T-helper 1 cell treated with Interleukin-12 subunit alpha and Interleukin-12 subunit beta and Interleukin-4 antibody, amounts not matched to agents 30 μg/mL and 1 μg/mL, for 36 hours (primary cell): ENCODE measurements around the gene FXR1.
A peak's percentile ranks its signal among the peaks of the same experiment; 100 is the strongest.
"Not testable (repeated sequence)": the region's sequence is repeated elsewhere in the genome, so short reads cannot be mapped to it uniquely, and the experiment has no call there.

Experiments
- H3K27ac Mint-ChIP-seq: one replicate; pipeline ENCODE4 v1.8.0; 2021; ENCODE audit warnings: mild to moderate bottlenecking, mixed read lengths
- H3K27me3 Mint-ChIP-seq: one replicate; pipeline ENCODE4 v1.8.0; 2021; ENCODE audit warnings: low read depth, mixed read lengths
- H3K36me3 Mint-ChIP-seq: one replicate; pipeline ENCODE4 v1.8.0; 2021; ENCODE audit warnings: low read depth, mixed read lengths
- H3K4me1 Mint-ChIP-seq: one replicate; pipeline ENCODE4 v1.8.0; 2021; ENCODE audit warnings: low read depth, mixed read lengths
- H3K4me3 Mint-ChIP-seq: one replicate; pipeline ENCODE4 v1.8.0; 2021; ENCODE audit warnings: mild to moderate bottlenecking, moderate library complexity, mixed read lengths
- H3K9me3 Mint-ChIP-seq: one replicate; pipeline ENCODE4 v1.8.0; 2021; ENCODE audit warnings: mixed read lengths

The FXR1 gene

GRCh38 chr3:180912304-180913296 is at the start of gene FXR1:
TSS of gene FXR1 (plus strand) at chr3:180912670. CDS start at chr3:180912686, 16 bp downstream.
- Mint-ChIP-seq H3K4me1 (peaks cover 27% of the 10 kb centered on the region), H3K4me3 (peak within 1 kb of the TSS; percentile 96), H3K27me3 (no peaks in the 10 kb centered on the region), H3K36me3 (peaks cover 12% of the 10 kb centered on the region), H3K27ac (peak within 1 kb of the TSS; percentile 93), H3K9me3 (no peaks in the 10 kb centered on the region)

DNA sequence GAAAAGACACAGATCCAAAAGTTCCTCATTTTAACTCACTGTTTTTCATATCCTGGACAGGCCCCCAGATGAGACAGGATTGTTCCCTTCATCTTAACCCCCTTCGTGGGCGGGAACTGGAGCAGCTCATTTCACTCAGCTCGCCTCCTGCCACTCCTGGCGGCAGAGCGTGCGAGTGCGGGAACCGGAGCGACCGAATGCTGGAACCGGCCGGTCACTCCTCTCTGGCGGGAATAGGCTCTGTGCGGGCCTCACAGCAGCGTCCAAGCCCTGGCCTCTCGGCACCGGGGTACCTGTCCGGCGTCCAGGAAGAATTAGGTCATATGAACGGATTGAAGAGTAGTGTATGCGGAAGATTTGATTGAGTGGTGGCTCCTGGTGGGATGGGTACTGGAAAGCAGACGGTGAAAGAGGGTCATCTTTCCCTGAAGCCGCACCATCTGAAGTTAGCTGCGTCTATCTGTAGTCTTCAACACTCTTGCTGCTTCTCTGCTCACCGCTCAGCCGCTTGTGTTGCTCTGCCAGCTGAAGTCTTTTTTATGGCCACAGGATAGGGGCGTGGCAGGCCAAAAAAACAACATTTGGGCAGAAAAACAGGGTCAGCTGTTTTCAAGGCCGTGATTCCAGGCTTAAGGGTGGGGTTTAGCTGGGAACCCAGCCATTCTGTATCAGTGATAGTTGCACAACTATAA is 42.3 kb upstream of the FXR1 start:
- Mint-ChIP-seq H3K27ac (no peak overlapping the region), H3K27me3 (peaks cover 27% of the 10 kb centered on the region), H3K9me3 (no peaks in the 10 kb centered on the region), H3K4me3 (no peak overlapping the region), H3K36me3 (no peaks in the 10 kb centered on the region), H3K4me1 (peaks cover 2% of the 10 kb centered on the region)

DNA sequence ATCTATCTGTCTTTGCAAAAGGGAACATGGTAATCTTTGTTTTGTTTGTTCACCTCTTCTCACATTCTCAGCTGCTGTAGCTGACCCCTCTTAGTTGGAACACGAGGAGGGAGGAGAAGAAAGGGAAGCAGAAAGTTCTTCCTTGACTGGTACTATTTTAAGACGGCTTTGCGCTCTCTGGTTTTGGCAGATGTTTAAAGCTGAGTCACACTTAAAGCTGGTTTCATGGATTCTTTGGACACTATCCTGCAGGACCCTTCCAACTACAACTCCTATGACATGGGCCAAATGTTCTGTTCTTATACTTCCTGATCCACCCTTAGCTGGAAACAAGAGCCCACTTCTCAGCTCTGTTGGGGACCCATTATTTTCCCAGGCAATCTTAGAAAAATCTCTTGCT is 40.6 kb upstream of the FXR1 start:
- H3K4me1 Mint-ChIP-seq, result peaks cover 2% of the 10 kb centered on the region
- H3K4me3 Mint-ChIP-seq, result no peak overlapping the region
- H3K27ac Mint-ChIP-seq, result no peak overlapping the region
- no peaks in the 10 kb centered on the region for H3K36me3 Mint-ChIP-seq
- peaks cover 27% of the 10 kb centered on the region for H3K27me3 Mint-ChIP-seq
- no peaks in the 10 kb centered on the region for H3K9me3 Mint-ChIP-seq

DNA sequence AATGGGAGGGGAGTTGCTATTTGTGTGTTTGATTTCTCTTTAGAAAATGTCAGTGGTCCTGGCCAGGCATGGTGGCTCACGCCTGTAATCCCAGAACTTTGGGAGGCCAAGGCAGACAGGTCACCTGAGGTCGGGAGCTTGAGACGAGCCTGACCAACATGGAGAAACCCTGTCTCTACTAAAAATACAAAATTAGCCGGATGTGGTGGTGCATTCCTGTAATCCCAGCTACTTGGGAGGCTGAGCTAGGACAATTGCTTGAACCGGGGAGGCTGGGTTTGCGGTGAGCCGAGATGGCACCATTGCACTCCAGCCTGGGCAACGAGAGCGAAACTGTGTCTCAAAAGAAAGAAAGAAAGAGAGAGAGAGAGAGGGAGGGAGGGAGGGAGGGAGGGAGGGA is 40.0 kb upstream of the FXR1 start:
- not testable (repeated sequence) for H3K9me3 Mint-ChIP-seq, H3K4me1 Mint-ChIP-seq, H3K27ac Mint-ChIP-seq, H3K36me3 Mint-ChIP-seq, H3K4me3 Mint-ChIP-seq
- H3K27me3 Mint-ChIP-seq, result peaks cover 27% of the 10 kb centered on the region

DNA sequence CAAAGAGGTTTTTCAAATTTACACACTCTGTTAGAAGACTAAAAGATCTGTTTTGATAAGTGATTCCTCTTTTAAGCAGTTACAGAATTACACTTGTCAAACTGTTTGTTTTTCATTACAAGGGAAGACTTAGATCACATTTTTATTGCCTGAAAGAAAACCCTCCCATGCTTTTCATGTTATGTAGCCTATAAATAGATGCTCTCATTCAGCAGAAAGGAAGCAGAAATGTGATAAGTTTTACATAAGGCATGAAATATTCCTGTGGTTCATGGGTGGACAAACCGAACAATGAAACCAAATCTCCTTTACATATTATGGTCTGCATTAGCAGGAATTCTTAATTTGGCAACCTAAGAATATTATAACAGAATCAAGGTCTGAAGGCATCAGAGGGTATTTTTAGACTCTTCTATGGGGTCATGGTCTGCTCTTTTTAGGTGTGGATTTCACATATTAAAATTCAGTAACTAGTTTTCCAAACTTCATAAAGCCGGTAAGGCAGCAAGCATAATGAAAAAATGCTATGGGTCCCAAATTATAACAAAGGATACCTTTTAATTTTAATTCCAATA is 37.3 kb upstream of the FXR1 start:
- no peaks in the 10 kb centered on the region for H3K9me3 Mint-ChIP-seq
- no peaks in the 10 kb centered on the region for H3K36me3 Mint-ChIP-seq
- peaks cover 16% of the 10 kb centered on the region for H3K27me3 Mint-ChIP-seq
- H3K4me1 Mint-ChIP-seq, result no peaks in the 10 kb centered on the region
- no peak overlapping the region for H3K27ac Mint-ChIP-seq
- H3K4me3 Mint-ChIP-seq, result no peak overlapping the region

DNA sequence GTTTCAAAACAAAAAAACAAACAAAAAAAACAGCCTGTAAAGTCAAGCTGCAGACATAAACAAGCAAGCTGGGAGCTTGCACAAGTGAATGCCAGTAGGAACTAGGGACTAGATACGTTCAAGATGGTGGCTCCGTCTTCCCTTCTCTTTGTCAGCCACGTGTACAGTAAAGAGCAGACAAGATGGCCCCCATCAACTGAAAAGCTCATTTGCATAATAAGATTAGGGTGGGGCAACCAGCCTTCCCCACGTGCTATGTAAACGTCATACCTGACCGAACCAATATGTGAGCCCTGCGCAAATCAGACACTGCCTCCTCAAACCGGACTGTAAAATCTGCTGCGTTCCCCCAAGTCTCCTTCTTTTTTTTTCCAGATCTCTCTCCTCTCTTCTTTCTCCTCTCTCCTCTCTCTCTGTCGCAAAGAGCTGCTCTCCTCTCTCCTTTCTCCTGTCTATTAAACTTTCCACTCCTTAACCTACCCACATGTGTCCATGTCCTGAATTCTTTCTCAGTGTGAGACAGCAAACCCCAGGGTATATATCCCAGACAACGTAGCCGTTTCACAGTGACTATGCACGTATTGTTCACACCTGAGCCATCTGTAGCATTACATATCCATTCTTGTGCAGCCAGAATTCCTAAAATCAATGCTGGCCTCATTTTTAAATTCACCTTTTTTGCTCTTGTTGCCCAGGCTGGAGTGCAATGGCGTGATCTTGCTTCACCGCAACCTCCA is 31.2 kb upstream of the FXR1 start:
- no peak overlapping the region for H3K27ac Mint-ChIP-seq

DNA sequence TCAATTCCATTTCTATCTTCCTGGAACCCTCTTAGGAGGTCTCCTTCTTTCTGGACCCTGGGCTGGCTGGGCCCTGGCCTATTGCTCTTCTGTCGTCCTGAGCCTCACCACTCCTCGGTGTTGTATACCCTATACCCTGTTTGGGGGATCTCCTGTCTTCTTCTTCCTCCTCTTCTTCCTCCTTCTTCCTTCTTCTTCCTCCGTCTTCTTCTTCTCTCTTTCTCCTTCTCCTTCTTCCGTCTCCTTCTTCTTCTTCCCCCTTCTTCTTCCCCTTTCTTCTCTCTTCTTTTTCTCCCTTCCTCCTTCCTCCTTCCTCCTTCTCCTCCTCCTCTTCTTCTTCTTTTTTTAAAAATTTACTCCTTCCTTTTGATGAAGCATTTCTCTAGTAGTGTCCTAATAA is 30.4 kb upstream of the FXR1 start:
- Mint-ChIP-seq H3K36me3 (no peaks in the 10 kb centered on the region), H3K27me3 (no peaks in the 10 kb centered on the region), H3K4me3 (no peak overlapping the region)

More for the DNA sequence above, 31.2 kb upstream of the FXR1 start:
- no peak overlapping the region for H3K4me3 Mint-ChIP-seq
- no peaks in the 10 kb centered on the region for H3K4me1 Mint-ChIP-seq
- H3K27me3 Mint-ChIP-seq, result no peaks in the 10 kb centered on the region
- H3K9me3 Mint-ChIP-seq, result no peaks in the 10 kb centered on the region
- no peaks in the 10 kb centered on the region for H3K36me3 Mint-ChIP-seq

GRCh38 chr3:180888992-180889560 is 23.4 kb upstream of the FXR1 start:
- Mint-ChIP-seq H3K4me1 (no peaks in the 10 kb centered on the region), H3K9me3 (peaks cover 16% of the 10 kb centered on the region), H3K36me3 (peaks cover 6% of the 10 kb centered on the region), H3K27me3 (no peaks in the 10 kb centered on the region), H3K4me3 (no peak overlapping the region), H3K27ac (no peak overlapping the region)

More for the DNA sequence above, 30.4 kb upstream of the FXR1 start:
- Mint-ChIP-seq H3K9me3 (no peaks in the 10 kb centered on the region), H3K4me1 (no peaks in the 10 kb centered on the region), H3K27ac (no peak overlapping the region)

DNA sequence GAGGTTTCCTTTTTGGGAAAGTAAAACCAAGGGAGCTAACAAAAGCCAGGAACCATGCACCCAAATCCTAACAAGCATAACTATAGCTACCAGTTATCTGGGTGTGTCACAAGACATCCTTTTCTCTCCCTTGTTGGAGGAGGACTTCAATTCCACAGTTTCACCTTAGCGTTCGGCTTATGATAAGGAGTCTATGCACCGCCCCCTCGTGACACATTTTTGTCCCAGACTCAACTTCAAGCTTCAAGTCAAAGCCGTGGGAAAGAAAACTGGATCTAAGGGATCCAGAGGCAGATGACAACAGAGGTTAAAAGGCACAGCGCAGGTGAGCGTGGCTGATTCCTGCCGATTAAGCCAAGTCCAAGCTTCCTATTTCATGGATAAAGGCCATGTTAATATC is 13.9 kb upstream of the FXR1 start:
- Mint-ChIP-seq H3K9me3 (no peaks in the 10 kb centered on the region), H3K4me3 (no peak overlapping the region), H3K27me3 (peaks cover 7% of the 10 kb centered on the region), H3K27ac (no peak overlapping the region), H3K36me3 (no peaks in the 10 kb centered on the region), H3K4me1 (no peaks in the 10 kb centered on the region)

DNA sequence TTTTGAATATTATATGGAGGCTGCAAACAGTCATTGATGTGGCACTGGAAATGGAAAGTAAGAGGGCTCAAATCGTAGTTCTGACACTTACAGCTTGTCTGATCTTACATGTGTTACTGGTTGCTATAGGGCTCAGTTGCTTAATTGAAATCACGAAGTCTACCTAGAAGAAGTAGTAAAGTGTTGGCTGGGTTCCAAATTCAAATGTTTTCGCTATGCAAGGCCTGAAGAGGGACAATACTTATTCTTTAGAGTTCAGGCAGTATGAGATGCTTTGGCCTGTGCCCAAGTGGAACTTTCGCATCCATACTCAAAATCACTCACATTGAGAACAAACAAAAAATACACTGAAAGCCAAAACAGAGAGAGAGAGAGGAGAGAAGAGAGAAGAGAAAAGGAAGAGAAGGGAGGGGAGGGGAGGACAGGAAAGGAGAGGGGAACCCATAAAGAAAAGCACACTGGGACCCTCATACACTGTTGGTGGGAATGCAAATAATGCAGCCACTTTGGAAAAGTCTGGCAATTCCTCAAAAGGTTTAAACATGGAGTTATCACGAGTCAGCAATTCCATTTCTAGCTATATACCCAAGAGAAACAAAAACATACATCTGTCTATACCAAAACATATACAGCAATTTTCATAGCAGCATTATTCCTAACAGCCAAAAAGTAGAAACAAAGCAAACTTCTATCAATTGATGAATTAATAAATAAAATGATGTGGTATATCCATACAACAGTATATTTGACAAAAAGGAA is 2.9 kb upstream of the FXR1 start:
- H3K27me3 Mint-ChIP-seq, result no peaks in the 10 kb centered on the region
- H3K27ac Mint-ChIP-seq, result no peak overlapping the region
- H3K9me3 Mint-ChIP-seq, result peaks cover 4% of the 10 kb centered on the region
- H3K4me1 Mint-ChIP-seq, result peaks cover 18% of the 10 kb centered on the region
- no peak overlapping the region for H3K4me3 Mint-ChIP-seq
- H3K36me3 Mint-ChIP-seq, result peaks cover 2% of the 10 kb centered on the region

DNA sequence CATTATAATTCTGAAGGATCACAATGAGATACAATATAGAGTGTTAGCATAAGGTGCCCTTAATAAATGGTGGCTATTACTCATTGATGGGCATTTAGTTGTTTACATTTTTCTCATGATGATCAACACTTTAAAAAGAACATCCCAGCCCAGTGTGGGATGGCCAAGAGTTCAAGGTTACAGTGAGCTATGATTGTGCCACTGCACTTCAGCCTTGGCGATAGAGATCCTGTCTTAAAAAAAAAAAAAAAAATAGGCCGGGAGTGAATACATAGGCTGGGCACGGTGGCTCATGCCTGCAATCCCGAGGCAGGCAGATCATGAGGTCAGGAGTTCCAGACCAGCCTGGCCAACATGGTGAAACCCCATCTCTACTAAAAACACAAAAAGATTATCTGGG is 1.6 kb upstream of the FXR1 start:
- Mint-ChIP-seq H3K27me3 (no peaks in the 10 kb centered on the region), H3K4me3 (peak overlapping the region; percentile 25), H3K4me1 (peaks cover 27% of the 10 kb centered on the region), H3K27ac (no peak overlapping the region), H3K36me3 (peaks cover 10% of the 10 kb centered on the region), H3K9me3 (peaks cover 3% of the 10 kb centered on the region)

- H3K4me1 Mint-ChIP-seq, result peaks cover 27% of the 10 kb centered on the region
- peaks cover 12% of the 10 kb centered on the region for H3K36me3 Mint-ChIP-seq
- peak overlapping the region; percentile 93 for H3K27ac Mint-ChIP-seq
- H3K9me3 Mint-ChIP-seq, result no peaks in the 10 kb centered on the region
- peak overlapping the region; percentile 96 for H3K4me3 Mint-ChIP-seq
- no peaks in the 10 kb centered on the region for H3K27me3 Mint-ChIP-seq
Observed at GRCh38 chr3:180911876-180912303, 580 bp upstream of the FXR1 start.

DNA sequence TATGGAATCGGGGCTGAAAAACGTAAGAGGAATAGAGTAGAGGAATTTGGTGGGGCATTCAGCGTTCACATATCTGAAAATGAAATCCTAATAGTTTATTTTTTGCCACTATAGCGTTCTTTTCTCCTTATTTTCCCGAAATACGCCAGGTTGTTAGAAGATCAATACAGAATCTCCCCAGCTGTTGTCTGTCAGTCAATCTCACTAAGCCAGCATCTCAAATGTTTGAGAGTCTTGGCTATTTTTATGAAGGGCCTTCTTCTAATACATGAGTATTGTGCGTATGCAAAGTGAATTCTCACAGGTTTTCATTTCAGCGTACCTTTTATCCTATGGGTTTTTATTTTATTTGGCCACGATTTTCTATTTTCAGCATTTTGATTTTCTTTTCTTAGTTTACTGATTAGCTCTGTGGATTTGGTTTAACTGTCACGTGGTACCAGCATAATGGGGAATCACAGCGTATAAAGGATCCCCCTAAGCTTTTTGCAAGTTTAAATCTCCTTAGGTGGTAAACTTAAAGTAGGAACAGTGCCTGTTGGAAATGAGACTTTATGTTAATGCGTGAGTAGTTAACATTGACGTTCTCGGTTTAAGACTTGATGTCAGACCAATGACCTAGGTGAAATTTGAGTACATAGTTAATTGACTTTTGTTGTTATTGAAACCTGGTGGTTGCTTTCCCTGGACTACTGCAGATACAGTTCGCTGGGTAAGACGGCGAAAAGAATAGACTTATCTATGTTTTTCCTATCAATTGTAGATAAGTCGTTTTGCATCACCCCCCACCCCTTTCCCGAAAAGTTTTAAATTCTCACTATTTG is 1.3 kb downstream of the FXR1 start:
- H3K36me3 Mint-ChIP-seq, result peaks cover 12% of the 10 kb centered on the region
- H3K4me1 Mint-ChIP-seq, result peaks cover 27% of the 10 kb centered on the region
- no peaks in the 10 kb centered on the region for H3K27me3 Mint-ChIP-seq
- peak overlapping the region; percentile 96 for H3K4me3 Mint-ChIP-seq
- H3K9me3 Mint-ChIP-seq, result no peaks in the 10 kb centered on the region
- H3K27ac Mint-ChIP-seq, result peak overlapping the region; percentile 93
